ENCODE measurements around the gene AIP. TPM values are rescaled to one million over a fixed set of nuclear protein-coding genes. Genes with fewer than 3 reads are reported as not detected.

Gene AIP
- total RNA-seq, 2 experiments from 2014 or later = 161 to 166 TPM

DNA sequence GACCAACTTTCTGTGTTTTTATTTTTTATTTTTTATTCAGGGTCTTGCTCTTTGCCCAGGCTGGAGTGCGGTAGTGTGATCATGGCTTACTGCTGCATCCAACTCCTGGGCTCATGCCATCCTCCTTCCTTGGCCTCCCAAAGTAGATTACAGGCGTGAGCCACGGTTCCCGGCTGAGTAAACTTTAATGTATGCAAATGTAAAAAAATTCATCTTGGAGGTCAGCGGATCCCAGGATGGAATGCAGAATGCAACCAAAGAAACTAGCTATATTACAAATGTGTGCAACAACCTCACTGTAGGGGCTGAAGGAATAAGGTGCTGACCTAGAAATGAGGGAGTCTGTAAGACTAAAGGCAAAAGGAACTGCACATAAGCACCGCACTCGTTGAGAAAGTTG is 31.3 kb downstream of the AIP start:
- no peaks in the 10 kb centered on the region for H3K36me3 Mint-ChIP-seq
- peaks cover 31% of the 10 kb centered on the region for H3K27me3 Mint-ChIP-seq
- H3K9me3 Mint-ChIP-seq = no peaks in the 10 kb centered on the region
- no peak overlapping the region for H3K4me3 Mint-ChIP-seq
- ATAC-seq (ENCODE audit: low read depth) (no peak), DNase-seq (no peak)
- POLR2A ChIA-PET = no interaction called here
- H3K27ac Mint-ChIP-seq = no peak overlapping the region
- peaks cover 5% of the 10 kb centered on the region for H3K4me1 Mint-ChIP-seq

DNA sequence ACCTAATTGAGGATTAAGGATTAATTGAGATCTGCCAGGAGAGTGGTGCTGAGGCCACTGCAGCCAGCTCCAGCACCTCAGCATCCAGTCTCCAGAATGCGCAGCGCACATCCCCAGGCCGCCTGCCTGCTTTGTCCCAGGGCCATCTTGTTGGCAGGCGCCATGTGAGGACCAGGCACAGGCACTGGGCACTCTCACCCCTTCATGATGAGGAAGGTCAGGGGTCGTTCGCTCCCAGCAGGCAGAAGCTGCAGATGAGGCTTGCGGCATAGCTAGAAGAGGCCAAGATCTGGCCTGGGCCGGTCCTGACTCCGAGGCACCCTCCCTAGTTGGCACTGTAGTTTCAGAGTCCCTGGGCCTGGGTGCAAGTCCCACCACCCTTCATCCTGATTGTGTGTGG is 34.0 kb downstream of the AIP start:
- ATAC-seq (ENCODE audit: low read depth) (no peak), DNase-seq (no peak)
- Mint-ChIP-seq H3K9me3 (no peaks in the 10 kb centered on the region), H3K4me3 (no peak overlapping the region), H3K36me3 (no peaks in the 10 kb centered on the region), H3K4me1 (no peaks in the 10 kb centered on the region), H3K27me3 (peaks cover 17% of the 10 kb centered on the region), H3K27ac (no peak overlapping the region)
- POLR2A ChIA-PET = no interaction called here

DNA sequence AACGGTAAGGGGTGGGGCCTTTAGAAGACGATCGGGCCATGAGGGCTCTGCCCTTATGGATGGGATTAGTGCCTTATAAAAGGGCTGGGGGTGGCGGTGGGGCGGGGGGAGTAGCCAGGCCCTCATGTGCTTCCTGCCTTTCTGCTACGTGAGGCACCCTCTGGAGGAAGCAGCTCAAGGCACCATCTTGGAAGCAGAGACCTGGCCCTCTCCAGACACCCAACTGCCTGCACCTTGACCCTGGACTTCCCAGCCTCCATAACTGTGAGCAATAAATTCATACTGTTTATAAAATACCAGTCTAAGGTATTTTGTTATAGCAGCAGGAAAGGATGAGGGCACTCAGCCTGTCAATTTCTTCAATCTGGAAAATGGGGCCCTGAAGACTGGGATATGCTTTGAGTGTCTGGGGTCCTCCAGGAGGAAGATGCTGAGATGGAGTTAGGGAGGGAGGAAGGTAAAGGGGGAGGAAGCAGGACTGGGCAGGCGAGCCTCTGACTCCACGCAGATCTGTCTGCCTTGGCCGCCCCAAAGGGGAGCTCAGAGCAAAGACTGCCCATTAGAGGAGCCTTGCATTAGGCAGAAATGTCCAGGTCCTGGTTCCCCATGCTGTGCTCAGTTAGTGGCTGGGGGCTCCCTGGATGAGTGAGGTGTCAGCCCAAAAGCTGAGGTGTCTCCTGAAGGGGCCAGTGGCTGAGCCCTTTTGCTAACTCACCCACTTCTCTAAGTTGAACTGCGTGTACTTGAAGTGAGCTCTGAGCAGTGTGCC is 35.1 kb downstream of the AIP start:
- ATAC-seq (ENCODE audit: low read depth) = no peak
- peaks cover 17% of the 10 kb centered on the region for H3K27me3 Mint-ChIP-seq
- POLR2A ChIA-PET = no interaction called here

DNA sequence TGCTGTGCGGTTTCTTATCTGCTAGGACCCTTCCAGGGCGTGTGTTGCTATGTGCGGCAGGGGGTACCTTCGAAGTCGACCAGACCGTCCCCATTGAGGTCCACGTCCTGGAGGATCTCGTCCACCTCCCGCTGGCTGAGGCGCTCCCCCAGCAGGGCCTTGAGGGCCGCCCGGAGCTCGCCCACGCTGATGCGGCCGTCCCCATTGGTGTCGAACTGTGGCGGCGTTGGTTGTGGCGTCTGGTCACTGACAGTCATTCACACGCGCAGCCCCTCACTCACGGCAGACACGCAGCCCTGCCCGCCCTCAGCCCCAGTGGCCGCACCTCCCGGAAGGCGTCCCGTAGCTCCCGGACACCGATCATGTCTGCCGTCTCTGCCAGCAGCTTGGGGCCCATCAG is 36.9 kb downstream of the AIP start:
- H3K9me3 Mint-ChIP-seq = no peaks in the 10 kb centered on the region
- no peak for DNase-seq
- no peak overlapping the region for H3K27ac Mint-ChIP-seq
- no peak for ATAC-seq (ENCODE audit: low read depth)
- no peaks in the 10 kb centered on the region for H3K36me3 Mint-ChIP-seq
- no peaks in the 10 kb centered on the region for H3K4me1 Mint-ChIP-seq
- H3K4me3 Mint-ChIP-seq = no peak overlapping the region
- H3K27me3 Mint-ChIP-seq = peaks cover 9% of the 10 kb centered on the region
- POLR2A ChIA-PET = no interaction called here

More for the DNA sequence above, 35.1 kb downstream of the AIP start:
- no peak for DNase-seq
- Mint-ChIP-seq H3K36me3 (no peaks in the 10 kb centered on the region), H3K4me1 (no peaks in the 10 kb centered on the region), H3K9me3 (no peaks in the 10 kb centered on the region), H3K27ac (no peak overlapping the region), H3K4me3 (no peak overlapping the region)

DNA sequence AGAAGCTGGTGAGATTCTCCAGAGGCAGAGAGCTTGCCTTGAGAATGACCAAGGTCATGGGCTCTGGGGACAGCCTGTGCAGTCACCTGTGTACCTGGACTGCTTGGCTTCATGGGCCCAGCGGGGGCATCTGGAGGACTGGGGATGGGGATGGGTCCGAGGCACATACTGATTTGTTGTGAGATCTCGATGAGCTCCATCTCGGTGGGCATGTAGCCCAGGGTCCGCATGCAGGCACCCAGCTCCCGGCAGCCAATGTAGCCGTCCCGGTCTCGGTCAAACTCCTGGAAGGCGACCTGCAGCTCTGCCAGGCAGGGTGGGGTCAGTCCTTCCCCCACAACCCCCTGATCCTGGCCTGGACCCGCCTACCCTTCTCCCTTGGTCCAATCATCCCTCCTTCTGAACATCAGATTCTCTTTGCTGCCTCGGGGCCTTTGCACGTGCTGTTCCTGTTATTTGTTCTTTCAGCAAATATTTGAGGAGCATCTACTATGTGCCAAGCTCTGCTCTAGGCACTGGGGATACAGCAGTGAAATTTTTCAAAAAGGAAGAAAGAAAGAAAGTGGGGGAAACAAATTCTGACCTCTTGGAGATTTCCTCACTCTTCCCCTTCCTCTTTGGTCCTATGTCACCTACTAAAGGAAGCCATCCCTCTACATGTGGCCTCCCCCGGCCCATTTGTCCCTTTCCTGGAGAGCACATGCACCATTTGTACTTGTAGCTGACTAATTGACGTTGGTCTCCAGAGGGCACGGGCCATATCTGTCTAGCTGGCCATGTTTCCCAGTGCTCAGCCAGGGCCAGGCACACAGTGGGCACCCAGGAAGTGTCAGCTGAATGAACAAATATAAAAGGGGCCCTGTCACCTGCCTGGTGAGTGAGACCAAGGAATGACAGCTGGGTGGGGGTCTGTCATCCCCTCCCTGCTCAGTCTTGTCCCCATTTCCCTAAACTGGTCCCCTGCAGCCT is 38.3 kb downstream of the AIP start:
- Mint-ChIP-seq H3K4me3 (no peak overlapping the region), H3K27me3 (no peaks in the 10 kb centered on the region), H3K4me1 (no peaks in the 10 kb centered on the region), H3K27ac (no peak overlapping the region), H3K36me3 (no peaks in the 10 kb centered on the region), H3K9me3 (no peaks in the 10 kb centered on the region)
- ATAC-seq (ENCODE audit: low read depth) (no peak), DNase-seq (no peak)
- POLR2A ChIA-PET = no interaction called here

DNA sequence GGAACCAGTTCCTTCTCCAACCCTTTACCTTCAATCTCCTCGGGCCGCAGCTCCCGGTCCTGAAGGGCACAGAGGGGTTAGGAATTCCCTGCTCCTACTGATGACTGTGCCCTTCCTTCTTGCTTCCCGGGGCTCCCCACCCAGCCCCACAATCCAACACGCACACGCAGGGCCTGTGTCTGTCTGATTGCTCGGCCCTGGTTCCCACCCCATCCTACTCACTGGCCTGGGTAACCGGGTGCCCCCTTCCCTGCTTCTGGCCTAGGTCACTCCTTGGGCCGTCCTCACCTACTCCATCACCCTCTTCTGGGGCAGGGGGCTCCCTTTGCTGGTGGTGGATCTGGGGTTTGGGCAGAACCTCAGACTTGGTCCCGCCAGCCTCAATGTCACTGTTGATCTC is 39.1 kb downstream of the AIP start:
- no peak for ATAC-seq (ENCODE audit: low read depth)
- POLR2A ChIA-PET = no interaction called here
- H3K4me1 Mint-ChIP-seq = no peaks in the 10 kb centered on the region
- H3K36me3 Mint-ChIP-seq = no peaks in the 10 kb centered on the region
- no peak for DNase-seq
- no peak overlapping the region for H3K27ac Mint-ChIP-seq
- no peak overlapping the region for H3K4me3 Mint-ChIP-seq
- no peaks in the 10 kb centered on the region for H3K9me3 Mint-ChIP-seq
- no peaks in the 10 kb centered on the region for H3K27me3 Mint-ChIP-seq

DNA sequence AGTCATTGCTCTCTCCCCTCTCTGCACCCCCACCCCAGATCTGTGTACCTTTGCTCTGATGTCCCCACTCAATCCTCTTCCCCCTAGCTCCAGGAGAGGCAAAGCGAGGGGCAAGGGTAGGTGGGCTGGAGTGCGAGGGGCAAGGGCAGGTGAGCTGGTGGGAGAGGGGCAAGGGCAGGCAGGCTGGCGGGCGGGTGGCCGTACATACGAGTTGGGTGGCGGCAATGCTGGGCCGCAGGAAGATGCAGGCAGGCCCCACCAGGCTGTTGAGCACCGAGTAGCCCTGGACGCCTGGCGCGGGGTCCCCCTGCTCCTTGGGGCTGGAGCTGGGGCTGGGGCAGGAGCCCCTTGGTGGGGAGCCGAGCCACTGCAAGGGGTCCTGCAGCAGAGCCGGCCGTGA is 39.5 kb downstream of the AIP start:
- Mint-ChIP-seq H3K4me3 (no peak overlapping the region), H3K9me3 (no peaks in the 10 kb centered on the region), H3K36me3 (no peaks in the 10 kb centered on the region), H3K27me3 (no peaks in the 10 kb centered on the region), H3K27ac (no peak overlapping the region), H3K4me1 (no peaks in the 10 kb centered on the region)
- POLR2A ChIA-PET = no interaction called here
- DNase-seq (no peak), ATAC-seq (ENCODE audit: low read depth) (no peak)

DNA sequence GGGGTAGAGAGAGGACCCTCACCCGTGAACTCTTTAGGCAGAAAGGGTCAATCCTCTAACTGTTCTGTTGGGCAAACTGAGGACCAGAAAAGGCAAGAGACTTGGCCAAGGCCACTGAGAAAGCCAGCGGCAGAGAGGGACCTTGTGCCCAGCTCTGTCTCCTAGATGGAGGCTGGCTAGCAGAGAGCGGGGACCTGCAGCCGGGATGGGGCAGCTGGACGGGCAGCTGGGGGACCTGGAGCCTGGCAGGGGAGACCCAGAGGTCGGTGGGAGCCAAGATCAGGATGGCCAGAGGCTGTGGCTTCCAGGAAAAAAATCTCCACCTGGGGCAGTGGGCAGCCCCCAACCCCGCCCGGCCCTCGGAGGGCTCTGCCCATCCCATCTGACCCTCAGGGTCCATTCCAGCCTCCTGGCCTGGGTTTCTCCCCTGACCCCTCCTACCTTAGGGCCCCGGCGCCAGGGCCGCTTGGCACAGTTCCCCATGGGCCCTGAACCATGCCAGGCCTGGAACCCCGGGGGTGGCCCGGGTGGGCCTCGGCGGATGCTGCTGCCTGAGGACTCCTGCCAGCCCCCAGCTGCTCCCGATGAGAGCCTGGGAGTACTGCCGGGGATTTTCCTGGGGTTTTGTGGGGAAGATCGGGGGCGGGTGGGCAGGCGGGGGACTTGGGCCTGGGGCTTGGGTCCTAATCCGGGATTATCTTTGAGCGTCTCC is 40.2 kb downstream of the AIP start, which contains the start of gene CABP2:
Gene CABP2 (minus strand): TSS at position 603 of the 712 bp plus-strand sequence. CDS start 120 bp downstream, at position 483.
- no peaks in the 10 kb centered on the region for H3K4me1 Mint-ChIP-seq
- no peak within 1 kb of the TSS for H3K27ac Mint-ChIP-seq
- no peaks in the 10 kb centered on the region for H3K9me3 Mint-ChIP-seq
- DNase-seq (no peak), ATAC-seq (ENCODE audit: low read depth) (no peak)
- H3K4me3 Mint-ChIP-seq = no peak within 1 kb of the TSS
- no peaks in the 10 kb centered on the region for H3K27me3 Mint-ChIP-seq
- POLR2A ChIA-PET = no interaction called here
- no peaks in the 10 kb centered on the region for H3K36me3 Mint-ChIP-seq

DNA sequence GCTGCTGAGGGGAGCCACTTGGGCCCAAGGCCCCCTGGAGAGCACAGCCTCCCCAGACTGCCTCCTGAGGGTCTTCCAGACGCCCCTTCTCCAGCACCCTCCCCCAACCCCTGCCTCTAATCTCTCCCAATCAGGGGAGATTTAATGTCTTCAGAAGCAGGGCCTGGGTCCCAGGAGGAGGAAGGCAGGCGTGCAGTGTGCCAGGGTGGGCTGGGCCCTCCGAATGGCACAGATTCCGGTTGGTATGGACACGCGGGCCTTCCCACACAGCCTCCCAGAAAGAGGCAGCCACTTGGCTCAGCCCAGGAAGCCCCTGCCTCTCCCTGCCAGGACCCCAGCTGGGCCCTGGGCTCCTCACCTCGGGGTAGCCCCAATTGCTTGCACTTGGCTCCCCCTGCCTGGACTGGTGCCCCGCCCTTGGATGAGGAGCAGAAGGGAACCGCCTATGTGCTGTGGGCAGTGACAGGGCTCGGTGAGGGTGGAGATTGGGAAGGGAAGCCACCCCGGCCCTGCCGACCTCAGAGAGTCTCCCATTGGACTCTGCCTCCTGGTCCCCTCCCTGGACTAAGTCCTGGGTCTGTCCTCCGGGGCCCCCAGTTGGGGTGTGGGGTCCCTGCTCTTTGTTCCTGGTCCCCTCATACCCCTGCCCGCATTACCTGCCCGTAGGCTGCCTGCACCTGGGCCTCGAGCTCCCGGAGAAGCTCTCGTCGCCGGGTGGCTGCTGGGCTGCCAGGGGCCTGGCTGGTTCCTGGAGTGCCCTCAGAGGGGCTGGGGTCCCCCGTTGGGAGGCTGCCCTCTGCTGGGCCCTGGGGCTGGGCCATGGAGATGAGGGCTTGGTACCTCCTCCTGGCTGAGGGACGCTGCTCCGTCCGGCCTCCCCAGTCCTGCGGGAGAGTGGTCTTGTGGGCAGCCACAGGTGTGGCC is 41.0 kb downstream of the AIP start:
- Mint-ChIP-seq H3K4me3 (no peak overlapping the region), H3K27me3 (no peaks in the 10 kb centered on the region), H3K4me1 (no peaks in the 10 kb centered on the region), H3K27ac (no peak overlapping the region), H3K9me3 (no peaks in the 10 kb centered on the region), H3K36me3 (no peaks in the 10 kb centered on the region)
- POLR2A ChIA-PET = no interaction called here
- ATAC-seq (ENCODE audit: low read depth) (no peak), DNase-seq (no peak)

DNA sequence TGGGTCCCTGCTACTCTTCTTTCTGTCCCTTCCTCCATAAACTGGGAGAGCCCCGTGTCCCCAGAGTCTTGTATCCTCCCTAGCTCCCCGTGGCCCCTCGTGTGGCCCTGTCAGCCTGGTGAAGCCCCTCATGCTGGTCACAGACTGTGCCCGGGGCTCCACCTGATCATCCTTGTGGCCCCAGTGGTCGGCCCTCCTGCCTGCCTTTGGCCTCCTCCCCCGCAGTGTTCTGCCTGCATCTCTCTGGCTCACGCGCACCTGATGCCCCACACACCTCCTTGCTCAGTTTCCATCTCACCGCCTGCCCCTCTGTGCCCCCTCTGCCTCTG is 41.6 kb downstream of the AIP start:
- H3K4me3 Mint-ChIP-seq = no peak overlapping the region
- POLR2A ChIA-PET = no interaction called here
- no peaks in the 10 kb centered on the region for H3K4me1 Mint-ChIP-seq
- DNase-seq = no peak
- ATAC-seq (ENCODE audit: low read depth) = no peak
- H3K36me3 Mint-ChIP-seq = no peaks in the 10 kb centered on the region
- H3K9me3 Mint-ChIP-seq = no peaks in the 10 kb centered on the region
- H3K27me3 Mint-ChIP-seq = no peaks in the 10 kb centered on the region
- peak overlapping the region; percentile 19 for H3K27ac Mint-ChIP-seq

DNA sequence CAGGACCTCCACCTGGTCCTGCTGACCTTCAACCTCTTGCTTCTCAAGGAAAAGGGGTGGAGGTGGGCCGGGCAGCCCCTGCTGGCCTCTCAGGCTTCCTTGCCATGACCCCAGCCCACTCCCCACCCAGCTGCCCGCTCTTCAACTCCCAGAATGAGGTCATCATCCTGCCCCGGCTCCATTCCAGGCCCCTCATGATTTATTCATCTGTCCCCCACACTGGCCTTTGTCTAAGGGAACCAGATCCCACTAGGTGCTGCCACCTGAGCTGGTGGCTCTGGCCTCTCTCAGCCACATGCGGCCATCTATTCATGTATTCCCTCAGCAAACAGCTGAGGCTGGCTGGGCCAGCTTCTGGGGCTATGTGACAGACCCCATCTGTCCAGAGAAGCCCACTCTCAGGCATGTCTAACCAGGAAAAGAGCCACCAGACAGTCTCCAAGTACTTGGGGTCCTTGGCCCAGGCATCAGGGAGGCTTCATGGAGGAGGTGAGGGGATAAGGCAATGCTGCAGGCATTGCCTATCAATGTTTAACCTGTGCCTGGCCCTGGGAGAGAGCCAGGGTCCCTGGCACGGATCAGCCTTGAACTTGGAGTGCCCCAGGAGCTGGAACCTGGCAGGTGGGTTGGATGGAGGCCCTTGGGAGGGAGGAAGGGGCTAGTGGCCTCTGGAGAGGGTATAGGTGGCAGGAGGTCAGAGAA is 42.6 kb downstream of the AIP start:
- ATAC-seq (ENCODE audit: low read depth) = no peak
- DNase-seq = no peak
- Mint-ChIP-seq H3K36me3 (no peaks in the 10 kb centered on the region), H3K27ac (no peak overlapping the region), H3K4me3 (no peak overlapping the region), H3K4me1 (no peaks in the 10 kb centered on the region), H3K27me3 (no peaks in the 10 kb centered on the region), H3K9me3 (no peaks in the 10 kb centered on the region)
- POLR2A ChIA-PET = no interaction called here

DNA sequence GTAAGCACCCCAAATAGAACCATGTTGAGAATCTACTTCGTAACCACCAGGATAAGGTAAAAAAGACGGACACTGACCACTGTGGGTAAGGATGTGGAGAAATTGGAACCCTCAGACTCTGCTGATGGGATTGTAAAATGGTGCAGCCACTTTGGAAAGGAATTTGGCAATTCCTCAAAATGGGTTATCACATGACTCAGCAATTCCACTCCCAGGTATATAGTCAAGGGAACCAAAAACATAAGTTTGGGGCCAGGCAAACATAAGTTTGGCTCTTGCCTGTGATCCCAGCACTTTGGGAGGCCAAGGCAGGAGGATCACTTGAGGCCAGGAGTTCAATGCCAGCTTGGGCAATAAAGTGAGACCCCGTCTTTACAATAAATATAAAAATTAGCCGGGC is 45.5 kb downstream of the AIP start:
- Mint-ChIP-seq H3K9me3 (peaks cover 2% of the 10 kb centered on the region), H3K36me3 (no peaks in the 10 kb centered on the region), H3K27ac (no peak overlapping the region), H3K4me3 (no peak overlapping the region), H3K4me1 (no peaks in the 10 kb centered on the region), H3K27me3 (no peaks in the 10 kb centered on the region)
- ATAC-seq (ENCODE audit: low read depth) (no peak), DNase-seq (no peak)
- POLR2A ChIA-PET = no interaction called here

Data from activated naive CD8-positive, alpha-beta T cell treated with anti-CD3 and anti-CD28 coated beads, Interleukin-2, amount 10 ng/mL, durations not matched to agents 7 days and 5 days (primary cell).